ENCODE data around the gene TBC1D22A. TPM values are rescaled to one million over a fixed set of nuclear protein-coding genes. Genes with fewer than 3 reads are reported as not detected.

The TBC1D22A gene
- total RNA-seq, 1 donor: 17.7 TPM

DNA sequence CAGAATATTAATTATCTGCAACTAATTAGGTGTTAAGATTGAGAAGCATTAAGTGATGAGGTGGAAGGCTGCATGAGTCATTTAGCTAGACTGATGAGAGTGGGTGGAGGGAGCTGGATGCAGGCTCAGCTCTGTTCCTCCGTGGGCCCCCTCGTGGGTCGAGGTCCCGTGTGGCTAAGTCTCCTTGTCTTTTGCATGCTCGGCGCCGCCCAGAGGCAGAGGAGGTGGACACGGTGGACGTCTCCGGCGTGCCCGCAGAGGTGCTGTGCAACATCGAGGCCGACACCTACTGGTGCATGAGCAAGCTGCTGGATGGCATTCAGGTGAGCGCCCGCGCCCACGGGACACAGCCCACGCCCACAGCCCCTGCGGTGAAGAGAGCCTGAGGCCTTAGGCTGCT lies 211.6 kb downstream of the TBC1D22A start:
- Histone ChIP-seq H3K79me2 (ENCODE audit: insufficient read depth, low read length) (peaks cover 3% of the 10 kb centered on the region), H3K36me3 (ENCODE audit: insufficient read depth, low read length) (peaks cover 13% of the 10 kb centered on the region), H2AFZ (ENCODE audit: low read length) (no peak overlapping the region), H3K27ac (ENCODE audit: low read depth, low read length) (no peak overlapping the region), H3K4me3 (ENCODE audit: insufficient read depth, low read length) (no peak overlapping the region), H3K27me3 (ENCODE audit: insufficient read depth, low read length) (no peaks in the 10 kb centered on the region), H3K9me3 (ENCODE audit: low read depth, low read length) (no peaks in the 10 kb centered on the region), H4K20me1 (ENCODE audit: insufficient read depth, low read length) (peaks cover 8% of the 10 kb centered on the region), H3K4me1 (ENCODE audit: insufficient read depth, low read length) (no peaks in the 10 kb centered on the region), H3K4me2 (ENCODE audit: insufficient read depth, low read length) (no peak overlapping the region)
- TF ChIP-seq CTCF (IDR thresholded peaks at IDR 0.05; ENCODE audit: extremely low read depth, low read depth, low read length): no peak
- DNase-seq (ENCODE audit: insufficient read length, low spot score, missing footprints): peak; percentile 69

GRCh38 chr22:46974631-46975585 lies 212.5 kb downstream of the TBC1D22A start:
- H4K20me1 ChIP-seq (ENCODE audit: insufficient read depth, low read length): peaks cover 5% of the 10 kb centered on the region
- H3K36me3 ChIP-seq (ENCODE audit: insufficient read depth, low read length): peaks cover 13% of the 10 kb centered on the region
- no peaks in the 10 kb centered on the region for H3K27me3 ChIP-seq (ENCODE audit: insufficient read depth, low read length)
- no peak for TF ChIP-seq CTCF (IDR thresholded peaks at IDR 0.05; ENCODE audit: extremely low read depth, low read depth, low read length)
- no peak overlapping the region for H3K4me3 ChIP-seq (ENCODE audit: insufficient read depth, low read length)
- H3K79me2 ChIP-seq (ENCODE audit: insufficient read depth, low read length): peaks cover 3% of the 10 kb centered on the region
- H3K4me1 ChIP-seq (ENCODE audit: insufficient read depth, low read length): no peaks in the 10 kb centered on the region
- DNase-seq (ENCODE audit: insufficient read length, low spot score, missing footprints): peak; percentile 47
- no peak overlapping the region for H3K27ac ChIP-seq (ENCODE audit: low read depth, low read length)
- no peak overlapping the region for H3K4me2 ChIP-seq (ENCODE audit: insufficient read depth, low read length)
- no peak overlapping the region for H2AFZ ChIP-seq (ENCODE audit: low read length)
- H3K9me3 ChIP-seq (ENCODE audit: low read depth, low read length): no peaks in the 10 kb centered on the region

GRCh38 chr22:46976143-46976542 lies 213.7 kb downstream of the TBC1D22A start:
- H3K27me3 ChIP-seq (ENCODE audit: insufficient read depth, low read length): no peaks in the 10 kb centered on the region
- no peak for TF ChIP-seq CTCF (IDR thresholded peaks at IDR 0.05; ENCODE audit: extremely low read depth, low read depth, low read length)
- no peak for DNase-seq (ENCODE audit: insufficient read length, low spot score, missing footprints)

GRCh38 chr22:46976598-46976997 lies 214.1 kb downstream of the TBC1D22A start:
- no peak overlapping the region for H2AFZ ChIP-seq (ENCODE audit: low read length)
- DNase-seq (ENCODE audit: insufficient read length, low spot score, missing footprints): peak; percentile 47
- no peak overlapping the region for H3K4me2 ChIP-seq (ENCODE audit: insufficient read depth, low read length)
- H3K27ac ChIP-seq (ENCODE audit: low read depth, low read length): no peak overlapping the region
- no peak overlapping the region for H3K4me3 ChIP-seq (ENCODE audit: insufficient read depth, low read length)
- H3K9me3 ChIP-seq (ENCODE audit: low read depth, low read length): no peaks in the 10 kb centered on the region
- peaks cover 13% of the 10 kb centered on the region for H3K36me3 ChIP-seq (ENCODE audit: insufficient read depth, low read length)
- no peaks in the 10 kb centered on the region for H3K4me1 ChIP-seq (ENCODE audit: insufficient read depth, low read length)
- TF ChIP-seq CTCF (IDR thresholded peaks at IDR 0.05; ENCODE audit: extremely low read depth, low read depth, low read length): no peak
- no peaks in the 10 kb centered on the region for H4K20me1 ChIP-seq (ENCODE audit: insufficient read depth, low read length)
- no peaks in the 10 kb centered on the region for H3K27me3 ChIP-seq (ENCODE audit: insufficient read depth, low read length)
- H3K79me2 ChIP-seq (ENCODE audit: insufficient read depth, low read length): no peaks in the 10 kb centered on the region

More at GRCh38 chr22:46976143-46976542, 213.7 kb downstream of the TBC1D22A start:
- Histone ChIP-seq H2AFZ (ENCODE audit: low read length) (no peak overlapping the region), H3K4me1 (ENCODE audit: insufficient read depth, low read length) (no peaks in the 10 kb centered on the region), H4K20me1 (ENCODE audit: insufficient read depth, low read length) (no peaks in the 10 kb centered on the region), H3K4me2 (ENCODE audit: insufficient read depth, low read length) (no peak overlapping the region), H3K4me3 (ENCODE audit: insufficient read depth, low read length) (no peak overlapping the region), H3K27ac (ENCODE audit: low read depth, low read length) (no peak overlapping the region), H3K9me3 (ENCODE audit: low read depth, low read length) (no peaks in the 10 kb centered on the region), H3K79me2 (ENCODE audit: insufficient read depth, low read length) (no peaks in the 10 kb centered on the region), H3K36me3 (ENCODE audit: insufficient read depth, low read length) (peaks cover 13% of the 10 kb centered on the region)

Data from osteoblast (primary cell).